Mesendoderm (in vitro differentiated cells): ENCODE results near the gene SLC1A1.

Source experiments
- DNase-seq: peaks from one replicate; pipeline ENCODE4 v3.0.0; 2013
- H2AK5ac ChIP-seq: 2 replicates; pipeline ENCODE4 v1.6.1; 2013; ENCODE audit warnings: low read length, inconsistent platforms
- H2BK120ac ChIP-seq: 2 replicates; pipeline ENCODE4 v1.6.1; 2013; ENCODE audit warnings: low read depth, mild to moderate bottlenecking, low read length, moderate library complexity, mixed read lengths
- H2BK15ac ChIP-seq: replicated peaks from 2 replicates; pipeline ENCODE4 v1.6.1; 2013; ENCODE audit warnings: low read depth, mild to moderate bottlenecking, moderate library complexity
- H2BK5ac ChIP-seq: 2 replicates; pipeline ENCODE4 v1.6.1; 2013; ENCODE audit warnings: low read length, inconsistent platforms
- H3K18ac ChIP-seq: 2 replicates; pipeline ENCODE4 v1.6.1; 2013; ENCODE audit warnings: mild to moderate bottlenecking, low read length, mixed read lengths
- H3K23ac ChIP-seq: one replicate; pipeline ENCODE4 v1.6.1; 2013; ENCODE audit warnings: low read length
- H3K27ac ChIP-seq: 2 replicates; pipeline ENCODE4 v1.5.1; 2013; ENCODE audit warnings: low read depth, mild to moderate bottlenecking, inconsistent platforms, low read length, moderate library complexity
- H3K27me3 ChIP-seq: 2 replicates; pipeline ENCODE4 v1.6.1; 2013; ENCODE audit warnings: low read length, control low read depth, mild to moderate bottlenecking, inconsistent platforms; ENCODE audit not compliant: insufficient read depth, poor library complexity
- H3K36me3 ChIP-seq: 2 replicates; pipeline ENCODE4 v1.6.1; 2013; ENCODE audit warnings: low read length, inconsistent platforms; ENCODE audit not compliant: control insufficient read depth, insufficient read depth
- H3K4ac ChIP-seq: one replicate; pipeline ENCODE4 v1.6.1; 2013; ENCODE audit warnings: low read depth, mild to moderate bottlenecking, low read length, moderate library complexity
- H3K4me1 ChIP-seq: 2 replicates; pipeline ENCODE4 v1.6.1; 2013; ENCODE audit warnings: low read depth, low read length, inconsistent platforms; ENCODE audit not compliant: control insufficient read depth
- H3K4me2 ChIP-seq: 2 replicates; pipeline ENCODE4 v1.6.1; 2013; ENCODE audit warnings: low read length
- H3K4me3 ChIP-seq: 2 replicates; pipeline ENCODE4 v1.5.1; 2013; ENCODE audit warnings: mild to moderate bottlenecking, low read length
- H3K56ac ChIP-seq: one replicate; pipeline ENCODE4 v1.6.1; 2013; ENCODE audit warnings: low read length
- H3K79me1 ChIP-seq: 2 replicates; pipeline ENCODE4 v1.6.1; 2013; ENCODE audit warnings: low read length, inconsistent platforms
- H3K79me2 ChIP-seq: 2 replicates; pipeline ENCODE4 v1.6.1; 2013; ENCODE audit warnings: mild to moderate bottlenecking, low read length; ENCODE audit not compliant: control insufficient read depth, insufficient read depth
- H3K9ac ChIP-seq: 2 replicates; pipeline ENCODE4 v1.6.1; 2013; ENCODE audit warnings: low read length, inconsistent platforms
- H4K5ac ChIP-seq: one replicate; pipeline ENCODE4 v1.6.1; 2013; ENCODE audit warnings: low read length
- H4K8ac ChIP-seq: one replicate; pipeline ENCODE4 v1.6.1; 2013; ENCODE audit warnings: low read depth, mild to moderate bottlenecking, control low read depth, low read length, moderate library complexity
- WGBS: extraction: QIAGEN DNeasy Blood & Tissue Kit; methylation state at CpG from one replicate; pipeline ENCODE4 v1.1.7; 2013; ENCODE audit warnings: low lambda C conversion rate, missing lambda C conversion rate; ENCODE audit not compliant: insufficient coverage; ENCODE audit errors: extremely low coverage; 5-methylcytosine and 5-hydroxymethylcytosine counted together

SLC1A1 gene

DNA sequence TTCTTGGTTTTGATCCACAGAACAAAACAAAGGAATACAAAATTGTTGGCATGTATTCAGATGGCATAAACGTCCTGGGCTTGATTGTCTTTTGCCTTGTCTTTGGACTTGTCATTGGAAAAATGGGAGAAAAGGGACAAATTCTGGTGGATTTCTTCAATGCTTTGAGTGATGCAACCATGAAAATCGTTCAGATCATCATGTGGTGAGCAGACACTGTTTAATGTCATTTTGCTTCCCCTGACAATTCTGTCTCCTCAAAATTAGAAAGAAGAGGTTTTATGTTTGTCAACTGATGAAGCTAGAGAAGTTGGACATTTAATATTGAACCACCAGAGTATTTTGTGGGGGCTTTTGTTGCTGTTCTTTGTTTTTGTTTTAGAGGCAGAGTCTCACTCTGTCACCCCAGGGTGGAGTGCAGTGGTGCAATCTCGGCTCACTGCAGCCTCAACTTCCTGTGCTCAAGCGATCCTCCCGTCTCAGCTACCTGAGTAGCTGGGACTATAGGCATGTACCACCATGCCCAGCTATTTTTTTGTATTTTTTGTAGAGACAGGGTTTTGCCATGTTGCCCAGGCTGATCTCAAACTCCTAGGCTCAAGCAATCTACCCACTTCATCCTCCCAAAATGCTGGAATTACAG, 82.0 kb downstream of the SLC1A1 start:
- Histone ChIP-seq H4K8ac (no peak overlapping the region), H2AK5ac (no peak overlapping the region), H3K4me3 (no peak overlapping the region), H3K18ac (no peak overlapping the region), H2BK5ac (no peak overlapping the region), H3K36me3 (no peaks in the 10 kb centered on the region), H3K4me1 (peaks cover 4% of the 10 kb centered on the region), H3K4ac (no peak overlapping the region), H3K79me2 (no peaks in the 10 kb centered on the region), H3K4me2 (no peak overlapping the region), H3K9ac (no peak overlapping the region), H2BK120ac (no peak overlapping the region), H3K56ac (no peak overlapping the region), H3K27ac (no peak overlapping the region), H3K23ac (no peak overlapping the region), H4K5ac (no peak overlapping the region), H2BK15ac (no peak overlapping the region), H3K27me3 (no peaks in the 10 kb centered on the region), H3K79me1 (no peaks in the 10 kb centered on the region)
- DNase-seq, result no peak
- no CpG with 5 or more reads among the region's 5 CpGs for WGBS

DNA sequence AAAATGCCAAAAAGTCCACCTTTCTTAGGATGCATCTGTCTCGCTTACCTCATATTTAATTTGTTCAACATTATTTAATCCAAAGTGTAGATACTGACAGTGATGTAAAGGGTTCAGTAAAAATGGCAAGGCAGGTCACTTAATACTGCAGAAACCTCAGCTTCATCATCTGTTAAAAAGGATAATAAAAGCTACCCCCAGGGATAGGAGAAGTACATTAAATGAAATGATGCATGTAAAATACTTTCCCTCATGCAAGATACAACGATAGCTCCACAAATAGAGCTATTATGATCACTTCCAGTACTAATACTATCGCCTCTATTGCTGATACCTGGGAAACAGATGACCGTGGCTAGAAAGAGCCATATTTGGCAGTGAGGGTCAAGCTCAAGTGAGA, 82.9 kb downstream of the SLC1A1 start:
- no peak overlapping the region for H3K56ac ChIP-seq

DNA sequence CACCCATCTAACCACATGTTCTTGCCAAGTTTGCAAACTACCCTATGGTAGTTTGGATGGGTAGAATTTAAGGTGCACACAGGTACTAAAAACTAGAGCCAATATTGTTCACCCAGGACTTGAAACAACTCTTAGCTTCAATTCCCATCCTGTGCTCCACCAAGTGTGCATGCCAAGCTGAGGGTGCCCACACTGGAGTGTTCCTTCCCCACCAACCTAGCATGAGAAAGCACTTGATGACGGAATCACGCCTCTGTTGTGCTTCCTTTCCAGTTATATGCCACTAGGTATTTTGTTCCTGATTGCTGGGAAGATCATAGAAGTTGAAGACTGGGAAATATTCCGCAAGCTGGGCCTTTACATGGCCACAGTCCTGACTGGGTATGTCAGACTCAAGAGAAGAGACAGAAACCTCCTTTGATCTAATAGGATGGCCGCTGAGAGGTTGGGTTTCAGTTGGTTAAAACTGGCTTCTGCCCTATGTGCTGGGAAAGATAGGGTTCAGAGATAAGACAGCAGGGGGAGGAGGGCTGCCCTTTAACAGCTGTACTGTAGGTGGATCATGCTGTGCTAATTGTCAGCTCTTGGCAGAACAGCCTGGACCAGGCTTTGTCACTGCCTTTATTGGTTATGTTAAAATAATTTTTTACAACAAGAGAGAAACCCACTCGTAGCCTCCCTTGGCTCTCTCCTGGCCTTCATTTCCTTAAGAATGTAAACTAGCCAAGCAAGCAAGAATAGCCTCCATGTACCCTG, 83.5 kb downstream of the SLC1A1 start:
- DNase-seq, result peak; percentile 10
- no CpG with 5 or more reads among the region's 5 CpGs for WGBS

More for the DNA sequence above, 82.9 kb downstream of the SLC1A1 start:
- Histone ChIP-seq H3K23ac (no peak overlapping the region), H3K4ac (no peak overlapping the region), H4K8ac (no peak overlapping the region), H4K5ac (no peak overlapping the region), H3K27me3 (no peaks in the 10 kb centered on the region), H3K4me2 (no peak overlapping the region), H2BK15ac (no peak overlapping the region), H2BK120ac (no peak overlapping the region), H2AK5ac (no peak overlapping the region), H3K79me2 (no peaks in the 10 kb centered on the region), H3K9ac (no peak overlapping the region), H2BK5ac (no peak overlapping the region), H3K18ac (no peak overlapping the region), H3K4me1 (peaks cover 4% of the 10 kb centered on the region), H3K36me3 (no peaks in the 10 kb centered on the region), H3K27ac (no peak overlapping the region), H3K79me1 (no peaks in the 10 kb centered on the region), H3K4me3 (no peak overlapping the region)
- DNase-seq, result no peak
- no CpG with 5 or more reads among the region's 4 CpGs for WGBS

DNA sequence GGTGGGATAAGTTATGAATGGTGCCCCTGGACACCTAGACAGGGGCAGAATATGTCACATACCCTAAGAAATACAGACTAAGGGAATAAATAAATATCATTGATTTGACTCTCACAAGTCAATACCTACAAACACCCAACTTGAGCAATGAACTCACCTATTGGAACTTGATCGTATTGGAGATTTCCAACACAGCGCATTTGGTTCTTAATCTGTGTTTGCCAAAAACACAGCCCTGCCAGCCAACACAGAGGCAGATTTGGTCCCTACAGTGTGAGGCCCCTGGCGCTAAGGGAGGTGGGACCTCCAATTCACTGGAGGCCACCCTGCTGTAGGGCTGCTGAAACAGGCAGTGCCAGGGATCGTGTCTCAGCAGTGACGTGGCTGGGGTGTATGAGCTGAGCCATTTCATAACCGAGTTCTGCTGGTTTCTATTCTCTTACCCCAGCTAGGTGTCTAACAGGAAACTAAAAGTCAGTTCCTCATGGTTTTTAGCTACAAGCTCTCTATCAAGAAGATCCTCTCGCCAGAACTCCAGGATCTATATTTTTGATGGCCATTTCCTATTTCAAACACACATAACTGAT, 84.5 kb downstream of the SLC1A1 start:
- no peak overlapping the region for H3K27ac ChIP-seq
- no peak overlapping the region for H3K4ac ChIP-seq
- no peak overlapping the region for H3K9ac ChIP-seq
- no peak overlapping the region for H2BK15ac ChIP-seq
- no peaks in the 10 kb centered on the region for H3K79me1 ChIP-seq
- no peak overlapping the region for H4K5ac ChIP-seq
- H3K23ac ChIP-seq, result no peak overlapping the region
- WGBS, result no CpG with 5 or more reads among the region's 7 CpGs
- H2AK5ac ChIP-seq, result no peak overlapping the region
- no peaks in the 10 kb centered on the region for H3K27me3 ChIP-seq
- no peak overlapping the region for H2BK120ac ChIP-seq
- H3K18ac ChIP-seq, result no peak overlapping the region
- no peaks in the 10 kb centered on the region for H3K36me3 ChIP-seq
- H3K4me2 ChIP-seq, result no peak overlapping the region
- no peaks in the 10 kb centered on the region for H3K79me2 ChIP-seq
- H4K8ac ChIP-seq, result no peak overlapping the region
- no peak overlapping the region for H2BK5ac ChIP-seq
- no peak overlapping the region for H3K56ac ChIP-seq
- H3K4me3 ChIP-seq, result no peak overlapping the region
- peaks cover 4% of the 10 kb centered on the region for H3K4me1 ChIP-seq
- DNase-seq, result no peak

More for the DNA sequence above, 83.5 kb downstream of the SLC1A1 start:
- Histone ChIP-seq H2AK5ac (no peak overlapping the region), H2BK15ac (no peak overlapping the region), H3K23ac (no peak overlapping the region), H3K27ac (no peak overlapping the region), H3K9ac (no peak overlapping the region), H3K4me1 (peaks cover 4% of the 10 kb centered on the region), H3K79me1 (no peaks in the 10 kb centered on the region), H3K4me2 (no peak overlapping the region), H2BK5ac (no peak overlapping the region), H3K18ac (no peak overlapping the region), H3K4ac (no peak overlapping the region), H3K27me3 (no peaks in the 10 kb centered on the region), H3K4me3 (no peak overlapping the region), H3K79me2 (no peaks in the 10 kb centered on the region), H4K5ac (no peak overlapping the region), H4K8ac (no peak overlapping the region), H3K56ac (no peak overlapping the region), H3K36me3 (no peaks in the 10 kb centered on the region), H2BK120ac (no peak overlapping the region)

DNA sequence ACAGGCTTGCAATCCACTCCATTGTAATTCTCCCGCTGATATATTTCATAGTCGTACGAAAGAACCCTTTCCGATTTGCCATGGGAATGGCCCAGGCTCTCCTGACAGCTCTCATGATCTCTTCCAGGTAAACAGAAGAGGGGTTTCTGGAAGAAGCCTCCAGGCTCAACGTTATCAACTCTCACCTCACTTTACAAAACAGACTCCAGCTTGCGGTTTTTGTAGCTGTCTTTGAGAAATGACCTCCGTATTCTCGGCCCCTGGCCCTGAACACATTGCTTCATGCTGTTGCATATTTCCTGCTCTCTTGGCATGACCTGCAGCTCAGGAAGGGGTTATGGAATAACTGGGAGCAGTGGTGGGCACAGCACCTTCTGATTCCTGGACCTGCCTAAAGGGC, 85.7 kb downstream of the SLC1A1 start:
- H4K8ac ChIP-seq, result no peak overlapping the region
- H3K4me1 ChIP-seq, result peaks cover 4% of the 10 kb centered on the region
- H4K5ac ChIP-seq, result no peak overlapping the region
- H2AK5ac ChIP-seq, result no peak overlapping the region
- DNase-seq, result no peak
- H3K4me3 ChIP-seq, result no peak overlapping the region
- no peak overlapping the region for H3K56ac ChIP-seq
- no peaks in the 10 kb centered on the region for H3K27me3 ChIP-seq
- no CpG with 5 or more reads among the region's 8 CpGs for WGBS
- no peak overlapping the region for H3K4me2 ChIP-seq
- no peak overlapping the region for H2BK120ac ChIP-seq
- H3K9ac ChIP-seq, result no peak overlapping the region
- H3K4ac ChIP-seq, result no peak overlapping the region
- H2BK5ac ChIP-seq, result no peak overlapping the region
- no peaks in the 10 kb centered on the region for H3K79me1 ChIP-seq
- H3K18ac ChIP-seq, result no peak overlapping the region
- H3K27ac ChIP-seq, result no peak overlapping the region
- no peak overlapping the region for H2BK15ac ChIP-seq
- H3K36me3 ChIP-seq, result no peaks in the 10 kb centered on the region
- H3K23ac ChIP-seq, result no peak overlapping the region
- H3K79me2 ChIP-seq, result no peaks in the 10 kb centered on the region
